ENCODE results near the gene PLD6.

- TF ChIP-seq, protein P1, sequence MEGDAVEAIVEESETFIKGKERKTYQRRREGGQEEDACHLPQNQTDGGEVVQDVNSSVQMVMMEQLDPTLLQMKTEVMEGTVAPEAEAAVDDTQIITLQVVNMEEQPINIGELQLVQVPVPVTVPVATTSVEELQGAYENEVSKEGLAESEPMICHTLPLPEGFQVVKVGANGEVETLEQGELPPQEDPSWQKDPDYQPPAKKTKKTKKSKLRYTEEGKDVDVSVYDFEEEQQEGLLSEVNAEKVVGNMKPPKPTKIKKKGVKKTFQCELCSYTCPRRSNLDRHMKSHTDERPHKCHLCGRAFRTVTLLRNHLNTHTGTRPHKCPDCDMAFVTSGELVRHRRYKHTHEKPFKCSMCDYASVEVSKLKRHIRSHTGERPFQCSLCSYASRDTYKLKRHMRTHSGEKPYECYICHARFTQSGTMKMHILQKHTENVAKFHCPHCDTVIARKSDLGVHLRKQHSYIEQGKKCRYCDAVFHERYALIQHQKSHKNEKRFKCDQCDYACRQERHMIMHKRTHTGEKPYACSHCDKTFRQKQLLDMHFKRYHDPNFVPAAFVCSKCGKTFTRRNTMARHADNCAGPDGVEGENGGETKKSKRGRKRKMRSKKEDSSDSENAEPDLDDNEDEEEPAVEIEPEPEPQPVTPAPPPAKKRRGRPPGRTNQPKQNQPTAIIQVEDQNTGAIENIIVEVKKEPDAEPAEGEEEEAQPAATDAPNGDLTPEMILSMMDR (conservative IDR thresholded peaks at IDR 0.05; ENCODE audit: low read depth, low read length), result no peak
- TF ChIP-seq EZH2 (IDR thresholded peaks at IDR 0.05; ENCODE audit: borderline replicate concordance, low read depth, low read length, poor library complexity, severe bottlenecking), result no peak
Measured at GRCh38 chr17:17171186-17171585, 34.9 kb downstream of the PLD6 start.
